HepG2 (cell line): Measurements from ENCODE around the gene GPR152. TPM values are rescaled to one million over a fixed set of nuclear protein-coding genes. Genes with fewer than 3 reads are reported as not detected.

Experiments
- FIP1L1 ChIP-seq: fragments of 200-400 bp; formaldehyde crosslinking; IDR thresholded peaks from 2 replicates; pipeline ENCODE4 v1.6.1; 2018; ENCODE audit warnings: low read depth, mild to moderate bottlenecking, low read length, moderate library complexity, borderline replicate concordance; ENCODE audit not compliant: insufficient read depth
- FOSL2 ChIP-seq: sonication (generic); formaldehyde crosslinking; IDR thresholded peaks from 2 replicates; pipeline ENCODE4 v1.4.0; 2020; ENCODE audit warnings: missing genetic modification reagents
- GATAD1 ChIP-seq: IDR thresholded peaks from 2 replicates; pipeline ENCODE4 v1.6.1; 2016; ENCODE audit warnings: missing genetic modification reagents, missing compliant biosample characterization
- HIC2 ChIP-seq: sonication (generic); formaldehyde crosslinking; IDR thresholded peaks from 2 replicates; pipeline ENCODE4 v1.9.0; 2022; ENCODE audit warnings: low read depth, missing genetic modification reagents
- KLF13 ChIP-seq: sonication (generic); formaldehyde crosslinking; IDR thresholded peaks from 2 replicates; pipeline ENCODE4 v1.4.0; 2020; ENCODE audit warnings: mild to moderate bottlenecking, missing genetic modification reagents
- KLF16 ChIP-seq, 2 experiments: sonication (generic) in 1 of 2; formaldehyde crosslinking in 1 of 2; IDR thresholded peaks; 2 replicates each; pipeline versions ENCODE4 v1.6.1 to v1.8.0; 2016 to 2023; ENCODE audit warnings: missing genetic modification reagents in 2 of 2, missing compliant biosample characterization in 1 of 2
- MAFF ChIP-seq: IDR thresholded peaks from 2 replicates; pipeline ENCODE4 v1.6.1; 2011; ENCODE audit warnings: low read depth, low read length, improper control_type of control experiment
- MLXIP ChIP-seq: sonication (generic); formaldehyde crosslinking; IDR thresholded peaks from 2 replicates; pipeline ENCODE4 v1.9.0; 2021; ENCODE audit warnings: missing genetic modification reagents, borderline replicate concordance
- NR2C2 ChIP-seq: sonication (generic); formaldehyde crosslinking; IDR thresholded peaks from 2 replicates; pipeline ENCODE4 v1.4.0; 2020; ENCODE audit warnings: missing genetic modification reagents, mild to moderate bottlenecking, moderate library complexity, borderline replicate concordance
- RBFOX2 ChIP-seq: fragments of 200-400 bp; formaldehyde crosslinking; IDR thresholded peaks from 2 replicates; pipeline ENCODE4 v1.6.1; 2017; ENCODE audit warnings: low read depth, mild to moderate bottlenecking, low read length
- SMAD1 ChIP-seq: sonication (generic); formaldehyde crosslinking; IDR thresholded peaks from 2 replicates; pipeline ENCODE4 v1.4.0; 2020; ENCODE audit warnings: missing genetic modification reagents, low read depth, mild to moderate bottlenecking, borderline replicate concordance
- ZBTB1 ChIP-seq: sonication (generic); formaldehyde crosslinking; IDR thresholded peaks from 2 replicates; pipeline ENCODE4 v1.4.0; 2020; ENCODE audit warnings: missing genetic modification reagents, borderline replicate concordance
- ZBTB20 ChIP-seq: sonication (generic); formaldehyde crosslinking; IDR thresholded peaks from 2 replicates; pipeline ENCODE4 v1.8.1; 2023; ENCODE audit warnings: missing genetic modification reagents, low read depth, mild to moderate bottlenecking, borderline replicate concordance
- ZBTB49 ChIP-seq: sonication (generic); formaldehyde crosslinking; IDR thresholded peaks from 2 replicates; pipeline ENCODE4 v1.4.0; 2020; ENCODE audit warnings: missing genetic modification reagents, borderline replicate concordance
- ZMAT3 ChIP-seq: sonication (generic); formaldehyde crosslinking; conservative IDR thresholded peaks from 2 replicates; pipeline ENCODE4 v1.7.0; 2021; ENCODE audit warnings: missing genetic modification reagents
- ZNF281 ChIP-seq: sonication (generic); formaldehyde crosslinking; IDR thresholded peaks from 2 replicates; pipeline ENCODE4 v1.4.0; 2020; ENCODE audit warnings: missing genetic modification reagents, borderline replicate concordance
- ZNF354B ChIP-seq: sonication (generic); formaldehyde crosslinking; IDR thresholded peaks from 2 replicates; pipeline ENCODE4 v1.8.0; 2022; ENCODE audit warnings: mild to moderate bottlenecking, missing genetic modification reagents
- ZNF569 ChIP-seq: sonication (generic); formaldehyde crosslinking; IDR thresholded peaks from 2 replicates; pipeline ENCODE4 v1.5.0; 2020; ENCODE audit warnings: mild to moderate bottlenecking, missing genetic modification reagents, moderate library complexity, borderline replicate concordance
- polyA plus RNA-seq, 8 experiments: library from polyadenylated mRNA; depleted of rRNA in 3 of 8; stranded (reverse) in 7 of 8; unstranded in 1 of 8; fragments of >200 nt; fragmentation: Illumina TruSeq in 4 of 8; extraction: Trizol in 4 of 8; gene quantifications; 2 replicates each; pipeline versions ENCODE4 v1.2.1 to v1.2.3, GENCODE V29; 2011 to 2016; ENCODE audit warnings: low read depth in 4 of 8, missing spikeins in 1 of 8, mixed read lengths in 1 of 8; ENCODE audit not compliant: insufficient read depth in 1 of 8
- total RNA-seq, 5 experiments: library from RNA; depleted of rRNA; stranded (reverse); fragments of >200 nt; fragmentation: Illumina TruSeq; extraction: Trizol; gene quantifications; 2 replicates each; pipeline ENCODE4 v1.2.3, GENCODE V29; 2016; ENCODE audit warnings: low read depth in 1 of 5

The GPR152 gene
- total and polyA plus RNA-seq, 2 of the 13 experiments (the other 11 are each of a cell fraction or from before 2014, with no cell fraction given) = not detected

GRCh38 chr11:67463680-67464410, 11.3 kb upstream of the GPR152 start (continued):
- TF ChIP-seq ZBTB49 (CRISPR knock-in tag) (no peak), KLF13 (CRISPR knock-in tag) (peak; percentile 82; the same call in 1 of the 2 replicates), ZBTB20 (CRISPR knock-in tag) (0 out of 2 replicates have a peak, but pooled peaks have one; percentile 4), FIP1L1 (0 out of 2 replicates have a peak, but pooled peaks have one; percentile 61), KLF16 (CRISPR knock-in tag; IDR thresholded peaks at IDR 0.05) (0 out of 4 replicates have a peak, but pooled peaks of 1 of the 2 experiments have one; percentile 59), SMAD1 (CRISPR knock-in tag) (0 out of 2 replicates have a peak, but pooled peaks have one; percentile 28), ZBTB1 (CRISPR knock-in tag) (no peak), MAFF (no peak), NR2C2 (CRISPR knock-in tag) (no peak), ZMAT3 (CRISPR knock-in tag) (0 out of 2 replicates have a peak, but pooled peaks have one; percentile 17), ZNF354B (CRISPR knock-in tag) (no peak), ZNF281 (CRISPR knock-in tag) (peak; percentile 94), FOSL2 (CRISPR knock-in tag) (peak; percentile 97), RBFOX2 (peak; percentile 68; the same call in 1 of the 2 replicates), ZNF569 (CRISPR knock-in tag) (no peak), GATAD1 (peak; percentile 77), MLXIP (CRISPR knock-in tag) (no peak), HIC2 (peak; percentile 96)
